ENCODE results near the gene NGB.
"Not testable (repeated sequence)": the region's sequence is repeated elsewhere in the genome, so short reads cannot be mapped to it uniquely, and the experiment has no call there.

The NGB gene

GRCh38 chr14:77296155-77296554 lies 25.1 kb upstream of the NGB start:
- no peak for DNase-seq (ENCODE audit: low read depth in 2 of 2)

DNA sequence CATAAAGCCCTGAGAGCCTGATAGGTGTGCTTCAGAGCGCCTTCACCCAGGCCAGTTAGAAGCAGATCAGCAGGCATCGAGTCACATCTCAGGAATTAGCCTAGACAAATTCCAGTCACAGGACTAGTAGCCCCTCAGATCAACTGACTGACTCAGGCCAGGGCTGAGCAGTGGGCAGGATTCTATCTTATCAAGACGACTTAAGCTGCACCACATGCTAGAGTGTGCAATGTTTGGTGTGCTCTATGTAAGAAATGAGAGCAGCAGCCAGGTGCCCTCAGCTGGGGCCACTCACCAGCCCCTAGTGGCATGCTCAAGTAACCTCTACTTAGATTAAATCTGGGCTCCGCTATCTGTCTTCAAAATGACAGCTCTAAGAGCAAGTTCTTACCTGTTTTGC lies 19.7 kb upstream of the NGB start:
- no peak for DNase-seq (ENCODE audit: low read depth in 2 of 2)

DNA sequence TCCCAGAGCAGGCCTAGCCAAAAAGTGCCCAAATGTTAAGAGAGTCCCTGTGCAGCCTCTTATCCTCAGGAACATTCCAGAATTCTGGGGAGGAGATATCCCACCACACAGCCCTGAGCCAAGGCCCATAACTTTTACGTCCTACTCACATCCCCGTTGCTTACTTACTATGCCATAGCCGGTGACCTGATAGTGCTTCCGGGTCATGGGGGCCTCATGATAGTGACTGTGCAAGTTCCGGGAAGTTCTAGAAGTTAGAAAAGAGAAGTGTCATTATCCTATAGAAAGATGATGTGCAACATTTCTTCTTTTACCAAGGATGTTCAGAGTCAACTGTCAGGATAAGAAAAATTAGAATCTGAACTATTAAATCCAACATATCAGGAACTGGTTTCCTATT lies 15.6 kb upstream of the NGB start:
- no peak for DNase-seq (ENCODE audit: low read depth in 2 of 2)

DNA sequence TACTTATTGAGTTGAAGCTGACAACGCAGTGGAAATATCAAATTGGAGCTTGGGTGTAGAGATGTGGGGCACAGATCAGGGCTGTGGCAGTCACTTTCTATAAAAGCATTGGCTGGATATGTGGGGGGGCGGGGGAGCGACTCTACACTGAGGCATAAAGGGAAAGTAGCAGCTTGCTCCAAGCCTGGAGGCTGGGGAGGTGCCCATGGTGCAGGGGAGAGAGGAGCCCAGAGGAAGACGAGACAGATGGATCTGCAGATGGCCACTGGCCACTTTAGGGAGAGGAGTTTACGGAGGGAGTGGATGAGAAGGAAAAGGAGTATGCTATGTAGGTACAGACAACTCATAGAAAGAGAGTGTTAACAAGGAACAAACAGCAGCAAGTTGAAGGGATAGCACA lies 13.5 kb upstream of the NGB start:
- DNase-seq (ENCODE audit: low read depth in 2 of 2): no peak

DNA sequence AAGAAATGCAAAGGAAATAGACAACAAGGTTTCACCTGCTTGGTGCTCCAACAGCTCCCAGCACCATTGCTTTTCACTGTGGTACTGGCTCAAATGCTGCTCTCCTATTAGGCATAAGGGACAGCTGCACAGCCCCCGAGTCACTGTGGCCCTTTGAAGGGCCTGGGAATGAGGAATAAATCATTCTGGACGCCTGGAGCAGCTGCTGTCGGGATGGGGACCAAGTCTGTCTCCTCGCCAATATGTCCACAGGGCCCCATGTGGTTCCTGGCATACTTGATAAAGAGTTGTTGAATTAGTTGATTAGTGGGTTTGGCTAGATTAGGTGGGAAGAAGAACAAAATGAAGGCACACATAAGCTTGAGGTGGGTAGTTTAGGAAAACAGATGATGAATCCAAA lies 13.1 kb upstream of the NGB start:
- no peak for DNase-seq (ENCODE audit: low read depth in 2 of 2)

- DNase-seq (ENCODE audit: low read depth in 2 of 2): no peak
These were observed 10.9 kb upstream of the NGB start for GRCh38 chr14:77281852-77282410.

DNA sequence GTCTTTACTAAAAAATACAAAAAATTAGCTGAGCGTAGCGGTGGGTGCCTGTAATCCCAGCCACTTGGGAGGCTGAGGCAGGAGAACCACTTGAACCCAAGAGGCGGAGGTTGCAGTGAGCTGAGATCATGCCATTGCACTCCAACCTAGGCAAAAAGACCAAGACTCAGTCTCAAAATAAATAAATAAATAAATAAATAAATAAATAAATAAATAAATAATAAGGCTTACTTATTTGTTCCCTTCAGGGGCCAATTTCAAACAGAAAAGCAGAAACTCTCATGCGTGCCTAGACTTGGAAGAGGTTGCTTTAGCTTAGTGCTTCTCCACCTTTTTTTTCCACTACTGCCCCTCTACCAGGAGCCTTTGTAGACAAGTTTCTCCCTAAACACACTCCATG lies 9.9 kb upstream of the NGB start:
- DNase-seq (ENCODE audit: low read depth in 2 of 2): not testable (repeated sequence)

DNA sequence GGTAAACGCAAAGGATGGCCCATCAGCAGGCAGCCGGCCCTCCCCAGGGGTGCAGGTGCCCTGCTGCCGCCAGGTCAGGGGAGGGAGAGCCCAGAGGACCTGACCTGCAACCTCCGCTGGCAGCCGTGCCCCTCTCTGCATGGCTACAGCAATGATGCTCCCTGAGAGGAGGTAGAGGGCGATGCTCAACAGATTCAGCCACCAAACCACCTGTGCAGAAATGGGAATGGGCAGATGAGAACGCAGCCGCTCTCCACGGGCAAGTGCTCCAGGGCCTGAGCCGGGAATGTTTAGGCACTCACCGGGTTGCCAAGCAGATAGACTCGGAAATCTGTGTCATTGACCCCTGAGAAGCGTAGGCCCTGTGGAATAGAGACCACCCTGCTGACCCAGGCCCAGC lies 8.7 kb upstream of the NGB start:
- DNase-seq (ENCODE audit: low read depth in 2 of 2): no peak

- no peak for DNase-seq (ENCODE audit: low read depth in 2 of 2)
These were observed 7.6 kb upstream of the NGB start for GRCh38 chr14:77278461-77279230.

DNA sequence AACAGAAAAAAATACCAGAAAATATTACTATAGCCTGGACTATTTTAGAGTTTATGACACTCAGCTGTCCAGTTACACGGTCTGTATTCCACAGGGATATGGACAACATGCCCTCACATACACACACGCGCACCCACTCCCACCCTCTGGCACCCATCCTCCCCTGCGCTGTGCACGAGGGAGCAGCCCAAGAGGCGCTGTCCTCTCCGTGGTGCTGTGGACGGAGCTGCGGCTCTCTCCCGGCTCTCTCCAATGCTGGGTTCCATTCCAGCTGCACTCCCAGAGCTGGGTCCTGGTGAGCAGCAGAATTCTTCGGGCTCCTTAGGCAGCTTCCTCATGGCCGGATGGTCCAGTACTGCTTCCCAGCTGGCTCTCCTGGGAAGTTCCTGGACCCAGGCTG lies 6.0 kb upstream of the NGB start:
- DNase-seq (ENCODE audit: low read depth in 2 of 2): no peak

GRCh38 chr14:77276295-77276935 lies 5.4 kb upstream of the NGB start:
- no peak for DNase-seq (ENCODE audit: low read depth in 2 of 2)

DNA sequence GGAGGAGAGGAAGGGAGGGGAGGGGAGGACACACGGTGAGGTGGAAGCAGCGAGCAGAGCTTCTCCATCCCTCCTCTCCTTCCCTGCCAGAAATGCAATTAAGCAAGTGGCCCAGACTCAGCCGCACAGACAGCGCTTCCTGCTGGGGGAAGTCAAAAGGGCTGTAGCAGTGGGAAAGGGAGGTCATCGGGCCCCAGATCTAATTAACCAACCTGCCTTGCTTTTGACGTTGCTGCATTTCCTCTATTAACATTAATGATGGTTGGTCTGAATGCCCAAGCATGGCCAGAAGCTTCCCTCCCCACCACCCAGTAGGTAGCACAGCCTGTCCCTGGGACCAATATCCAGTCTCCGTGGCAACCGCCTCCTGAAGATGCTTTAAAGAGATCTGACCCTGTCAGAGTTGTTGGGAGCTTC lies 4.6 kb upstream of the NGB start:
- DNase-seq (ENCODE audit: low read depth in 2 of 2): no peak

- DNase-seq (ENCODE audit: low read depth in 2 of 2): no peak
These were observed 4.1 kb upstream of the NGB start for GRCh38 chr14:77275041-77275580.

GRCh38 chr14:77273796-77274195 lies 2.8 kb upstream of the NGB start:
- DNase-seq (ENCODE audit: low read depth in 2 of 2): no peak

- no peak for DNase-seq (ENCODE audit: low read depth in 2 of 2)
These were observed 1.3 kb upstream of the NGB start for GRCh38 chr14:77272261-77272660.

GRCh38 chr14:77270361-77271112 lies 469 bp downstream of the NGB start:
- no peak for DNase-seq (ENCODE audit: low read depth in 2 of 2)

DNA sequence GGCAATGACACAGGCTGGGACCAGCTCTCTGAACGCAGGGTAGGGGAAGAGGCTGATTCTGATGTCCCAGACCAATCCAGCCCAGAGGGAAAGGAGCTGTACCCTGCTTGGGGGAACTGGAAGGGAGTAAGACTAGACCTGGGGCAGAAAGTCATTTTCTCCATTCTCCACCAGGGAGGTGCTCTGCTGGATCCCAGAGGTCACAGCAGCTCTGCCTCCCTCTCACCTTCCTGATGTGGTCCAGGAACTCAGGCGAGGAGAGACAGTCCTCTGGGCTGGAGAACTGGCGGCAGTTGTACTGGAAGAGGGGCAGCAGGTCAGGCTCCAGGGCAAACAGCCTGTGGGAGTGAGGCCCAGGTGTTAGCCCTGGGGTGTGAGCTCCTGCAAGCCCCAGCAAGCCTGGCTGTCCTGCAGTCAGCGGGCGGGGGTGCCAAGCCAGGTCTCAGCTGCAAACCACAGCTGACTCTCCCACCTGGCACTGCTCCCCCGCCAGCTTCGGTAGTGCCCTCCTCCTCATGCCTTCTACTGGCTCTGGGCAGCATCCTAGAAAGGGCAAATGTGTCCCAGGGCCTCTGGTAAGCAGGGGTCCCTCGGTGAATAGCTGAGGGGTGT lies 1.9 kb downstream of the NGB start:
- DNase-seq (ENCODE audit: low read depth in 2 of 2): no peak

DNA sequence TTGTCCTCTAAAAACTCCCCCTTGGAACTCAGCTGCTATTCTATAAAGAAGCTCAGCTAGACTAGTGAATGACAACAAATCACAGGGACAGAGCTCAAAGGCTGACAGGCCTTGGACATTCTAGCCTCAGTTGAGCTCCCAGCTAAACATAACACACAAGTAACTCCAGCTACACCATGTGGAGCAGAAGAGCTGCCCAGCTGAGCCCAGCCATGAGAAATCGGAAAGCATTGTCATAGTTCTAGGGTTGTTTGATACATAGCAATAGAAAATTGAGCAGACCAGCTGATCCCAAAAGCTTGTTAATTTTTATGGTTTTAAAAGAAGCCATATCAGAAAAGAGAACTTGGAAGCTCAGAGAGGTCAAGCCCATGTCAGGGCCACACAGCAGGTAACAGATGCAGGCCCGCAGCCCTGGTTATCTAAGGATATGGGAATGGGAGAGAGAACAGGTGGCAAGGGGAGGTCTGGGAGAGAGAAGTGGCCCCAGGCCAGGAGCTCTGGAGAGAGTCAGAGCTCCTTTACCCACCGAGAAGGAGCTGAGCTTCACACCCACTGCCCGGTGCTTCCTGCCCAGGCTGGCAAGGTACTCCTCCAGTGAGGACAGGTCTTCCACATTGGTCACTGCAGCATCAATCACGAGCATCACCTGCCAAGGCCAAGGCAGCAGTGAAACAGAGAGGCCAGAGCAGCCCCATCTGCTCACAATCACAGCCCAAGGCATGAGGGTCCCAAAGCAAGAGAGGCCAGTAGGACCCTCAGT lies 2.9 kb downstream of the NGB start:
- DNase-seq (ENCODE audit: low read depth in 2 of 2): no peak

- no peak for DNase-seq (ENCODE audit: low read depth in 2 of 2)
These were observed 4.7 kb downstream of the NGB start for GRCh38 chr14:77266336-77266735.

- no peak for DNase-seq (ENCODE audit: low read depth in 2 of 2)
These were observed 5.3 kb downstream of the NGB start for GRCh38 chr14:77265561-77266335.

GRCh38 chr14:77265187-77265515 lies 5.9 kb downstream of the NGB start:
- no peak for DNase-seq (ENCODE audit: low read depth in 2 of 2)

Measured in activated CD4-positive, alpha-beta T cell treated with anti-CD3 and anti-CD28 coated beads for 24 hours (primary cell).